ENCODE measurements around the gene BLOC1S4. TPM values are rescaled to one million over a fixed set of nuclear protein-coding genes. Genes with fewer than 3 reads are reported as not detected.

Gene BLOC1S4
- total and polyA plus RNA-seq, 2 donors (not counting 1 experiment from before 2014, with no cell fraction given) = 26.3 to 35.5 TPM

GRCh38 chr4:6702761-6703160 is 13.2 kb upstream of the BLOC1S4 start:
- no peaks in the 10 kb centered on the region for H3K27me3 ChIP-seq (replicated peaks in 1 of 4; ENCODE audit: control extremely low read depth in 1 of 4, control insufficient read depth in 3 of 4, insufficient read depth in 4 of 4, low read length in 3 of 4)
- POLR2A ChIA-PET = interaction anchor here (0.6 kb wide), 1 partner anchor 83 kb away, joined by 3 read pairs; no protein-coding TSS in a partner anchor
- CTCF ChIA-PET = interaction anchor here (0.6 kb wide), 1 partner anchor 398 kb away, joined by 3 read pairs; no protein-coding TSS in a partner anchor
- H3K9me3 ChIP-seq (ENCODE audit: control extremely low read depth in 1 of 3, control insufficient read depth in 2 of 3, insufficient read depth in 1 of 3, low read length in 2 of 3) = no peaks in the 10 kb centered on the region
- H3K27ac Mint-ChIP-seq = no peak overlapping the region
- no peak overlapping the region for H3K4me3 ChIP-seq (ENCODE audit: control extremely low read depth in 1 of 5, extremely low read depth in 1 of 5, insufficient read depth in 1 of 5, low read depth in 2 of 5, low read length in 4 of 5)
- intact Hi-C loops (cut with micrococcal nuclease) = no loop called here
- H3K4me1 Mint-ChIP-seq = peaks cover 27% of the 10 kb centered on the region
- no peak overlapping the region for H3K4me2 ChIP-seq (replicated peaks; ENCODE audit: low read depth, low read length, poor library complexity, severe bottlenecking)
- H2AFZ ChIP-seq (ENCODE audit: insufficient read depth, low read depth, low read length, poor library complexity, severe bottlenecking) = no peak overlapping the region
- H3K9me3 Mint-ChIP-seq (ENCODE audit: insufficient read depth) = no peaks in the 10 kb centered on the region
- WGBS (ENCODE audit: insufficient coverage) = no CpG with 5 or more reads among the region's 1 CpG
- H3K79me2 ChIP-seq (ENCODE audit: control insufficient read depth, insufficient read depth, low read length) = peaks cover 48% of the 10 kb centered on the region
- H3K4me3 Mint-ChIP-seq = no peak overlapping the region
- H3K27ac ChIP-seq (ENCODE audit: low read length in 2 of 2) = no peak overlapping the region
- peaks cover 12 to 13% of the 10 kb centered on the region in 2 donors for H3K4me1 ChIP-seq (ENCODE audit: control insufficient read depth in 2 of 2, insufficient read depth in 2 of 2, low read length in 2 of 2)
- peaks cover 5 to 16% of the 10 kb centered on the region in 2 experiments for H3K36me3 ChIP-seq (replicated peaks in 1 of 2; ENCODE audit: control extremely low read depth in 1 of 2, control insufficient read depth in 1 of 2, extremely low read depth in 1 of 2, insufficient read depth in 2 of 2, low read length in 1 of 2)
- no peaks in the 10 kb centered on the region for H3K27me3 Mint-ChIP-seq
- DNase-seq = no peak
- TF ChIP-seq, protein P1, sequence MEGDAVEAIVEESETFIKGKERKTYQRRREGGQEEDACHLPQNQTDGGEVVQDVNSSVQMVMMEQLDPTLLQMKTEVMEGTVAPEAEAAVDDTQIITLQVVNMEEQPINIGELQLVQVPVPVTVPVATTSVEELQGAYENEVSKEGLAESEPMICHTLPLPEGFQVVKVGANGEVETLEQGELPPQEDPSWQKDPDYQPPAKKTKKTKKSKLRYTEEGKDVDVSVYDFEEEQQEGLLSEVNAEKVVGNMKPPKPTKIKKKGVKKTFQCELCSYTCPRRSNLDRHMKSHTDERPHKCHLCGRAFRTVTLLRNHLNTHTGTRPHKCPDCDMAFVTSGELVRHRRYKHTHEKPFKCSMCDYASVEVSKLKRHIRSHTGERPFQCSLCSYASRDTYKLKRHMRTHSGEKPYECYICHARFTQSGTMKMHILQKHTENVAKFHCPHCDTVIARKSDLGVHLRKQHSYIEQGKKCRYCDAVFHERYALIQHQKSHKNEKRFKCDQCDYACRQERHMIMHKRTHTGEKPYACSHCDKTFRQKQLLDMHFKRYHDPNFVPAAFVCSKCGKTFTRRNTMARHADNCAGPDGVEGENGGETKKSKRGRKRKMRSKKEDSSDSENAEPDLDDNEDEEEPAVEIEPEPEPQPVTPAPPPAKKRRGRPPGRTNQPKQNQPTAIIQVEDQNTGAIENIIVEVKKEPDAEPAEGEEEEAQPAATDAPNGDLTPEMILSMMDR (IDR thresholded peaks at IDR 0.05) = no peak
- no peak for TF ChIP-seq EZH2 (IDR thresholded peaks at IDR 0.05; ENCODE audit: borderline replicate concordance, insufficient read depth, low read depth, low read length, poor library complexity, severe bottlenecking)
- ATAC-seq (ENCODE audit: low read depth) = no peak
- H3K9ac ChIP-seq (ENCODE audit: low read length) = no peak overlapping the region
- peaks cover 4% of the 10 kb centered on the region for H4K20me1 ChIP-seq (ENCODE audit: control insufficient read depth, insufficient read depth, low read length, poor library complexity, severe bottlenecking)

- Mint-ChIP-seq H3K27me3 (no peaks in the 10 kb centered on the region), H3K27ac (no peak overlapping the region), H3K9me3 (ENCODE audit: insufficient read depth) (no peaks in the 10 kb centered on the region), H3K4me1 (peaks cover 36% of the 10 kb centered on the region), H3K4me3 (no peak overlapping the region)
- TF ChIP-seq, protein P1 (IDR thresholded peaks at IDR 0.05) = no peak
- no peak for TF ChIP-seq EZH2 (IDR thresholded peaks at IDR 0.05; ENCODE audit: borderline replicate concordance, insufficient read depth, low read depth, low read length, poor library complexity, severe bottlenecking)
- ChIA-PET POLR2A (no interaction called here), CTCF (no interaction called here)
- no peaks in the 10 kb centered on the region for H3K27me3 ChIP-seq (replicated peaks in 1 of 4; ENCODE audit: control extremely low read depth in 1 of 4, control insufficient read depth in 3 of 4, insufficient read depth in 4 of 4, low read length in 3 of 4)
- no peak overlapping the region for H3K4me3 ChIP-seq (ENCODE audit: control extremely low read depth in 1 of 5, extremely low read depth in 1 of 5, insufficient read depth in 1 of 5, low read depth in 2 of 5, low read length in 4 of 5)
- H4K20me1 ChIP-seq (ENCODE audit: control insufficient read depth, insufficient read depth, low read length, poor library complexity, severe bottlenecking) = peaks cover 4% of the 10 kb centered on the region
- H3K79me2 ChIP-seq (ENCODE audit: control insufficient read depth, insufficient read depth, low read length) = peaks cover 58% of the 10 kb centered on the region
- peaks cover 6 to 15% of the 10 kb centered on the region in 2 experiments for H3K36me3 ChIP-seq (replicated peaks in 1 of 2; ENCODE audit: control extremely low read depth in 1 of 2, control insufficient read depth in 1 of 2, extremely low read depth in 1 of 2, insufficient read depth in 2 of 2, low read length in 1 of 2)
- peaks cover 22 to 23% of the 10 kb centered on the region in 2 donors for H3K4me1 ChIP-seq (ENCODE audit: control insufficient read depth in 2 of 2, insufficient read depth in 2 of 2, low read length in 2 of 2)
- intact Hi-C loops (cut with micrococcal nuclease) = no loop called here
- 81% methylated on average over 2 of the region's 3 CpGs for WGBS (ENCODE audit: insufficient coverage)
- H2AFZ ChIP-seq (ENCODE audit: insufficient read depth, low read depth, low read length, poor library complexity, severe bottlenecking) = no peak overlapping the region
- no peak overlapping the region for H3K4me2 ChIP-seq (replicated peaks; ENCODE audit: low read depth, low read length, poor library complexity, severe bottlenecking)
- H3K9ac ChIP-seq (ENCODE audit: low read length) = no peak overlapping the region
- ATAC-seq (ENCODE audit: low read depth) = no peak
- no peak overlapping the region for H3K27ac ChIP-seq (ENCODE audit: low read length in 2 of 2)
- DNase-seq = no peak
- H3K9me3 ChIP-seq (ENCODE audit: control extremely low read depth in 1 of 3, control insufficient read depth in 2 of 3, insufficient read depth in 1 of 3, low read length in 2 of 3) = no peaks in the 10 kb centered on the region
Measured at GRCh38 chr4:6703786-6704185, 12.2 kb upstream of the BLOC1S4 start.
